WTC11 (cell line): ENCODE results near the gene TAS2R41. TPM values are rescaled to one million over a fixed set of nuclear protein-coding genes. Genes with fewer than 3 reads are reported as not detected.
"Not testable (repeated sequence)": the region's sequence is repeated elsewhere in the genome, so short reads cannot be mapped to it uniquely, and the experiment has no call there.

Experiments used
- ATAC-seq: fragments of 200-7000 bp; cut with Tn5 transposase; 2 replicates; pipeline ENCODE4 v1.10.0; 2021; ENCODE audit warnings: mild to moderate bottlenecking, moderate library complexity
- CTCF ChIA-PET: fragments of 300-600 bp; sonication (Branson Sonifier 250); formaldehyde crosslinking; loops from one replicate; lab custom pipeline; 2021; ENCODE audit warnings: antibody characterized with exemption; lab: Charles Lee
- POLR2A ChIA-PET: fragments of 350-600 bp; sonication (Branson Sonifier 250); formaldehyde crosslinking; loops from one replicate; lab custom pipeline; 2021; ENCODE audit warnings: antibody characterized with exemption; lab: Charles Lee
- DNase-seq: peaks from one replicate; pipeline ENCODE4 v3.0.0; 2021; ENCODE audit warnings: low spot score
- H3K27ac Mint-ChIP-seq: 2 replicates; pipeline ENCODE4 v1.8.0; 2021; ENCODE audit warnings: mixed read lengths
- H3K27me3 Mint-ChIP-seq: 2 replicates; pipeline ENCODE4 v1.8.0; 2021; ENCODE audit warnings: low read depth, mild to moderate bottlenecking, moderate library complexity, mixed read lengths
- H3K36me3 Mint-ChIP-seq: 2 replicates; pipeline ENCODE4 v1.8.0; 2021; ENCODE audit warnings: mixed read lengths
- H3K4me1 Mint-ChIP-seq: 2 replicates; pipeline ENCODE4 v1.8.0; 2022; ENCODE audit warnings: mixed read lengths
- H3K4me3 Mint-ChIP-seq: 2 replicates; pipeline ENCODE4 v1.8.0; 2021; ENCODE audit warnings: mild to moderate bottlenecking, moderate library complexity, mixed read lengths
- H3K9me3 Mint-ChIP-seq: 2 replicates; pipeline ENCODE4 v1.8.0; 2021; ENCODE audit warnings: mixed read lengths
- EMX1 ChIP-seq: fragments of 250-450 bp; sonication (Bioruptor Pico); IDR thresholded peaks from 2 replicates; pipeline ENCODE4 v1.8.0; 2021; ENCODE audit warnings: mild to moderate bottlenecking
- KAT7 ChIP-seq: sonication (generic); formaldehyde crosslinking; IDR thresholded peaks from 2 replicates; pipeline ENCODE4 v1.8.1; 2023; ENCODE audit warnings: missing genetic modification reagents, mild to moderate bottlenecking, borderline replicate concordance
- MXD4 ChIP-seq: fragments of 250-450 bp; sonication (Bioruptor Pico); IDR thresholded peaks from 2 replicates; pipeline ENCODE4 v1.8.0; 2021; ENCODE audit warnings: mild to moderate bottlenecking, moderate library complexity, borderline replicate concordance
- MYBL2 ChIP-seq: sonication (generic); formaldehyde crosslinking; IDR thresholded peaks from 2 replicates; pipeline ENCODE4 v1.8.1; 2023; ENCODE audit warnings: mild to moderate bottlenecking, moderate library complexity, missing genetic modification reagents
- NFYB ChIP-seq: sonication (generic); formaldehyde crosslinking; conservative IDR thresholded peaks from 2 replicates; pipeline ENCODE4 v1.8.0; 2022; ENCODE audit warnings: low read depth, missing genetic modification reagents
- NR1H2 ChIP-seq: sonication (generic); formaldehyde crosslinking; IDR thresholded peaks from 2 replicates; pipeline ENCODE4 v1.9.0; 2021; ENCODE audit warnings: mild to moderate bottlenecking, moderate library complexity, missing genetic modification reagents
- OVOL2 ChIP-seq: fragments of 250-450 bp; sonication (Bioruptor Pico); IDR thresholded peaks from 2 replicates; pipeline ENCODE4 v1.9.0; 2021; ENCODE audit warnings: mild to moderate bottlenecking, borderline replicate concordance
- RELA ChIP-seq: sonication (generic); formaldehyde crosslinking; IDR thresholded peaks from 2 replicates; pipeline ENCODE4 v1.8.1; 2022; ENCODE audit warnings: missing genetic modification reagents, mild to moderate bottlenecking, borderline replicate concordance
- TCF7 ChIP-seq: sonication (generic); formaldehyde crosslinking; IDR thresholded peaks from 2 replicates; pipeline ENCODE4 v1.8.0; 2022; ENCODE audit warnings: mild to moderate bottlenecking, low read depth, missing genetic modification reagents, moderate library complexity
- TP53 ChIP-seq: sonication (generic); formaldehyde crosslinking; IDR thresholded peaks from 2 replicates; pipeline ENCODE4 v1.8.1; 2023; ENCODE audit warnings: mild to moderate bottlenecking, missing genetic modification reagents
- ZNF121 ChIP-seq: sonication (generic); formaldehyde crosslinking; IDR thresholded peaks from 2 replicates; pipeline ENCODE4 v1.8.0; 2023; ENCODE audit warnings: missing genetic modification reagents
- ZNF396 ChIP-seq: fragments of 250-450 bp; sonication (Bioruptor Pico); IDR thresholded peaks from 2 replicates; pipeline ENCODE4 v1.8.0; 2021; ENCODE audit warnings: mild to moderate bottlenecking, moderate library complexity, borderline replicate concordance
- total RNA-seq: library from RNA; stranded (reverse); gene quantifications from 3 replicates; pipeline ENCODE4 v1.2.3, GENCODE V29; 2021
- TF ChIP-seq, protein P1 (sequence below): fragments of 250-450 bp; sonication (Bioruptor Pico); conservative IDR thresholded peaks from 2 replicates; pipeline ENCODE4 v1.9.0; 2021; ENCODE audit warnings: mild to moderate bottlenecking
- TF ChIP-seq, protein P2 (sequence below): sonication (generic); formaldehyde crosslinking; IDR thresholded peaks from 2 replicates; pipeline ENCODE4 v1.8.1; 2022; ENCODE audit warnings: low read depth, mild to moderate bottlenecking, moderate library complexity, missing genetic modification reagents, borderline replicate concordance
- TF ChIP-seq, protein P3 (sequence below): sonication (generic); formaldehyde crosslinking; IDR thresholded peaks from 2 replicates; pipeline ENCODE4 v1.8.1; 2022; ENCODE audit warnings: mild to moderate bottlenecking, missing genetic modification reagents, moderate library complexity, borderline replicate concordance
- TF ChIP-seq, protein P4 (sequence below): sonication (generic); formaldehyde crosslinking; conservative IDR thresholded peaks from 2 replicates; pipeline ENCODE4 v1.8.1; 2022; ENCODE audit warnings: mild to moderate bottlenecking, missing genetic modification reagents
- TF ChIP-seq, protein P5 (sequence below): sonication (generic); formaldehyde crosslinking; IDR thresholded peaks from 2 replicates; pipeline ENCODE4 v1.8.1; 2022; ENCODE audit warnings: missing genetic modification reagents, borderline replicate concordance
- TF ChIP-seq, protein P6 (sequence below): fragments of 200-600 bp; IDR thresholded peaks from 2 replicates; pipeline ENCODE4 v1.8.0; 2022; ENCODE audit warnings: antibody characterized with exemption

TAS2R41 gene
- total RNA-seq, 1 experiment from 2014 or later: 0.31 TPM

DNA sequence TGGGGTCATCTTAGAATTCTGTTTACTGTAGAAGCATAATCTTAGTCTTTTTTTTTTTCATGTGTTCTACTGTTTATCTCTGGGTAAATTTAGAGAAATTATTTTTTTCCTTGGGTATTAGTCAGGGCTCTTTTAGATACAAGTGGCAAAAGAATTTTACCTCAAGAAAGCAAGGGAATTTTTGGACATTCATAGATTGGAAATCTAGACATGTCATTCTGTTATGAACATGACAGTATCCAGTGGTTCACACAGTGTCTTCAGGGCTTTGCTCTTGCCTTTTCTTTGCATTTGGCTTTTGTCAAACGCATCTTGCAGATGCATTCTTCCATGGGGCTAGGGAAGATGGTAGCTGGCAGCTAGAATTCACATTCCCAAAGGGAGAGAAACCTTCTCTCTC lies 13.7 kb upstream of the TAS2R41 start (continued):
- TF ChIP-seq, protein P1, sequence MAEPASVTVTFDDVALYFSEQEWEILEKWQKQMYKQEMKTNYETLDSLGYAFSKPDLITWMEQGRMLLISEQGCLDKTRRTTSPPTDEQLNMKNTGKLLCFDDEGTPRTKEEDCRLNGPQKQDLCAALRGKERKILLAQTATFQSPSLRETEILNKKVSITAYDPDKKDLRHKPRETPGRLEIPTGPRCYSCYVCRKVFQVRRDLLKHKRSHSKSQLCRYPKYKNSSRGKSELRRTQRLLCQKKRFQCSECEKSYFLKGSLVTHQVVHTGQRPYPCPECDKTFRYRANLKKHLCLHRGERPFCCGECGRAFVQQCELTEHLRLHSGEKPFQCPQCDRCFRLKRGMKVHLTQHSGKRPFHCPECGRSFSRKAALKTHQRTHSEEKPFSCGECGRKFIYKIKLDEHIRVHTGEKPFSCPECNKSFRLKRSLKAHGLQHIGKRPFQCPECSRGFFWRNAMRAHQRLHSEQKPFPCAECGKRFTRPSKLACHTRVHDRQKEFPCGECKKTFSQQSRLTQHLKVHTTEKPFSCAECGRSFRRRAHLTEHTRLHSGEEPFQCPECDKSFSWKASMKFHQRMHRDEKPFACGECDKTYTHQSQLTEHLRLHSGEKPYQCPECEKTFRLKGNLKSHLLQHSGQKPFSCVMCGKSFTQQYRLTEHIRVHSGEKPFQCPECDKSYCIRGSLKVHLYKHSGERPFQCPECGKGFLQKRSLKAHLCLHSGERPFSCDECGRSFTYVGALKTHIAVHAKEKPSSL (CRISPR knock-in tag): no peak
- TF ChIP-seq ZNF121 (no peak), MXD4 (CRISPR knock-in tag) (no peak)
- TF ChIP-seq, protein P2, sequence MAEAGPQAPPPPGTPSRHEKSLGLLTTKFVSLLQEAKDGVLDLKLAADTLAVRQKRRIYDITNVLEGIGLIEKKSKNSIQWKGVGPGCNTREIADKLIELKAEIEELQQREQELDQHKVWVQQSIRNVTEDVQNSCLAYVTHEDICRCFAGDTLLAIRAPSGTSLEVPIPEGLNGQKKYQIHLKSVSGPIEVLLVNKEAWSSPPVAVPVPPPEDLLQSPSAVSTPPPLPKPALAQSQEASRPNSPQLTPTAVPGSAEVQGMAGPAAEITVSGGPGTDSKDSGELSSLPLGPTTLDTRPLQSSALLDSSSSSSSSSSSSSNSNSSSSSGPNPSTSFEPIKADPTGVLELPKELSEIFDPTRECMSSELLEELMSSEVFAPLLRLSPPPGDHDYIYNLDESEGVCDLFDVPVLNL: no peak

DNA sequence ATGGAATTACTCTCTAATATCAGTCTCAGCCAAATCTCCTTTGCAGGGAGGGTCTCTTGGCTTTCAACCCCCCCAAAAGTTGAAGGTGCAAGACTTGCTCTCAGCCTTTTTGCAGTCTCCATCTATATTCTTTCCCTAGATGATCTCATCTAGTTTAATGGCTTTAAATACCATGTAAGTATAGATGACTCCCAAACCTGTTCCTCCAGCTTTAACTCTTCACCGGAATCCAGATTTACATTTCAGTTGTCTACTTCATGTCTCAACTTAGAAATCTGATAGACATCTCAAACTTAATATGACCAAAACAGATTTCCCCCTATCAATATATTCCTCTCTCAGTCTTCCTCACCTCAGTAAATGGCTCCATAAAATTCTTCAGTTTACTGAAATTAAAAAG lies 9.9 kb upstream of the TAS2R41 start:
- ATAC-seq (no peak), DNase-seq (no peak)
- Mint-ChIP-seq H3K27ac (no peak overlapping the region), H3K36me3 (peaks cover 6% of the 10 kb centered on the region), H3K27me3 (peaks cover 4% of the 10 kb centered on the region; the same call in 1 of the 2 replicates), H3K4me1 (peaks cover 11% of the 10 kb centered on the region), H3K4me3 (no peak overlapping the region), H3K9me3 (peaks cover 15% of the 10 kb centered on the region)
- TF ChIP-seq, protein P3, sequence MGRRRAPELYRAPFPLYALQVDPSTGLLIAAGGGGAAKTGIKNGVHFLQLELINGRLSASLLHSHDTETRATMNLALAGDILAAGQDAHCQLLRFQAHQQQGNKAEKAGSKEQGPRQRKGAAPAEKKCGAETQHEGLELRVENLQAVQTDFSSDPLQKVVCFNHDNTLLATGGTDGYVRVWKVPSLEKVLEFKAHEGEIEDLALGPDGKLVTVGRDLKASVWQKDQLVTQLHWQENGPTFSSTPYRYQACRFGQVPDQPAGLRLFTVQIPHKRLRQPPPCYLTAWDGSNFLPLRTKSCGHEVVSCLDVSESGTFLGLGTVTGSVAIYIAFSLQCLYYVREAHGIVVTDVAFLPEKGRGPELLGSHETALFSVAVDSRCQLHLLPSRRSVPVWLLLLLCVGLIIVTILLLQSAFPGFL (CRISPR knock-in tag): no peak
- TF ChIP-seq NFYB (CRISPR knock-in tag): no peak
- TF ChIP-seq OVOL2 (CRISPR knock-in tag): no peak
- ChIA-PET CTCF (no interaction called here), POLR2A (no interaction called here)

DNA sequence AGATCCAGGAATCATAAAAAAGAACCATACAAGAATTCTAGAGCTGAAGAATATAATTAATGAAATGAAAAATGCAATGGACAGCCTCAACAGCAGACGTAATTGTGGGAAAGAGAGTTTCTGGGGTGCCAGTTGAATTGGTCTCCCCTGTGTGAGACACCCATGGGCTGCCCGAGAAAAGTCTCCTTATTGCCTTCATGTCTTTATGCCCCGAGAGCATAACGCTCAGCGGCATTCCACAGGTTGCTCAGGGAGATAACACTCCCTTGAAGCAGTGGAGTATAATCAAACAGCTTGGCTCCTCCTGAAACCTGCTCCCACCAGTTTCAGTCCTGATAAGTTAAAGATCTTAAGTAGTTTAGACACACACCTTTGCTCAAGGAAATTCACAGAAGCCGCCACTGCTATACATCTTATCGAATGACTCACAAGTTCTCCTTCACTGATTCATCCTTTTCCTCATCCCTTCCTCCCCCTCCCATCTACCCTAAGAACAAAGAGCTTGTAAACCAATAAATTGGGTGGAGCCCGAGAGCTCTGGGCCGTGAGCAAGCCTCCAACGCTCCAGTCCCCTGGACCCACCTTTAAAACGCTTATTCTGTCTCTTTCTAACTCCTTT lies 5.5 kb upstream of the TAS2R41 start:
- CTCF ChIA-PET, H3K27me3 Mint-ChIP-seq, ATAC-seq, DNase-seq, H3K4me3 Mint-ChIP-seq, H3K27ac Mint-ChIP-seq, H3K36me3 Mint-ChIP-seq, H3K9me3 Mint-ChIP-seq: not testable (repeated sequence)
- POLR2A ChIA-PET: interaction anchor here (0.6 kb wide), 1 partner anchor 8 kb away, joined by 3 read pairs; no protein-coding TSS in a partner anchor
- H3K4me1 Mint-ChIP-seq: peaks cover 11% of the 10 kb centered on the region

DNA sequence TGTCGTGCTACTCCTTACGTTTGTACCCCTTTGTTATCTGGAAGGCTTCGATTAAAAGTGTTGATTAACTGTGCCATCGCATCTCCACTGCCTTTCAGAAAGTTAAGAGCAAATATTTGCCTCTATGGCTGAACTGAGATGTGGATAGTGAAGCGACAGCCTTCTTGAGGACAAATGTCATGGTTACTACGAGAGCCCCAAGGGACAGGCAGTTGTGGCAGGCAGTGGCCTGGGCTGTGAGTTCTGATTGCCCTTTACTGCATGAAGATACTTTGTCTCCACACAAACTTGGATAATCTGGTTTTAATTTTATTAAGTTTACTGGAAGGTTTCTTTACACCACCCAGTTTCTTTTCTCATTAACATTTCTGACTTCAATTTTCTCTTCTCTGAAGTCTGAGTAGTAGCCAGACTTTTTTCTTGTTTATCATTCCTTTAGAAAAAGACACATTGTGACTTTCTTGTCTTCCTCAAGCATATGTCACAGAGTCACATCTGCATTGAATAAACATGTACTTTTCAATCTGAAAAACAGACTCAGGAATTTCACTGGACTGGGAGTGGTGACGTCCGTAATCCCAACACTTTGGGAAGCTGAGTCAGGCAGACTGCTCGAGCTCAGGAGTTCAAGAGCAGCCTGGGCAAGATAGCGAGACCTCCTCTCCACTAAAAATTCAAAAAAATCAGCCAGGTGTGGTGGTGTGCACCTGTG lies 1.5 kb downstream of the TAS2R41 start:
- ATAC-seq: no peak
- H3K4me1 Mint-ChIP-seq: no peaks in the 10 kb centered on the region
- CTCF ChIA-PET: interaction anchor here (0.6 to 0.7 kb wide), 2 partner anchors 71 to 288 kb away, joined by 3 read pairs; no protein-coding TSS in a partner anchor
- TF ChIP-seq TP53 (no peak), KAT7 (CRISPR knock-in tag) (no peak), ZNF396 (CRISPR knock-in tag) (no peak), NR1H2 (CRISPR knock-in tag) (no peak), RELA (no peak), NFYB (CRISPR knock-in tag) (no peak), EMX1 (CRISPR knock-in tag) (no peak), TCF7 (no peak), OVOL2 (CRISPR knock-in tag) (no peak), MYBL2 (CRISPR knock-in tag) (no peak)
- TF ChIP-seq, protein P4, sequence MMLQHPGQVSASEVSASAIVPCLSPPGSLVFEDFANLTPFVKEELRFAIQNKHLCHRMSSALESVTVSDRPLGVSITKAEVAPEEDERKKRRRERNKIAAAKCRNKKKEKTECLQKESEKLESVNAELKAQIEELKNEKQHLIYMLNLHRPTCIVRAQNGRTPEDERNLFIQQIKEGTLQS (CRISPR knock-in tag): no peak
- TF ChIP-seq, protein P5, sequence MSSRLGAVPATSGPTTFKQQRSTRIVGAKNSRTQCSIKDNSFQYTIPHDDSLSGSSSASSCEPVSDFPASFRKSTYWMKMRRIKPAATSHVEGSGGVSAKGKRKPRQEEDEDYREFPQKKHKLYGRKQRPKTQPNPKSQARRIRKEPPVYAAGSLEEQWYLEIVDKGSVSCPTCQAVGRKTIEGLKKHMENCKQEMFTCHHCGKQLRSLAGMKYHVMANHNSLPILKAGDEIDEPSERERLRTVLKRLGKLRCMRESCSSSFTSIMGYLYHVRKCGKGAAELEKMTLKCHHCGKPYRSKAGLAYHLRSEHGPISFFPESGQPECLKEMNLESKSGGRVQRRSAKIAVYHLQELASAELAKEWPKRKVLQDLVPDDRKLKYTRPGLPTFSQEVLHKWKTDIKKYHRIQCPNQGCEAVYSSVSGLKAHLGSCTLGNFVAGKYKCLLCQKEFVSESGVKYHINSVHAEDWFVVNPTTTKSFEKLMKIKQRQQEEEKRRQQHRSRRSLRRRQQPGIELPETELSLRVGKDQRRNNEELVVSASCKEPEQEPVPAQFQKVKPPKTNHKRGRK (CRISPR knock-in tag): no peak
- TF ChIP-seq, protein P6, sequence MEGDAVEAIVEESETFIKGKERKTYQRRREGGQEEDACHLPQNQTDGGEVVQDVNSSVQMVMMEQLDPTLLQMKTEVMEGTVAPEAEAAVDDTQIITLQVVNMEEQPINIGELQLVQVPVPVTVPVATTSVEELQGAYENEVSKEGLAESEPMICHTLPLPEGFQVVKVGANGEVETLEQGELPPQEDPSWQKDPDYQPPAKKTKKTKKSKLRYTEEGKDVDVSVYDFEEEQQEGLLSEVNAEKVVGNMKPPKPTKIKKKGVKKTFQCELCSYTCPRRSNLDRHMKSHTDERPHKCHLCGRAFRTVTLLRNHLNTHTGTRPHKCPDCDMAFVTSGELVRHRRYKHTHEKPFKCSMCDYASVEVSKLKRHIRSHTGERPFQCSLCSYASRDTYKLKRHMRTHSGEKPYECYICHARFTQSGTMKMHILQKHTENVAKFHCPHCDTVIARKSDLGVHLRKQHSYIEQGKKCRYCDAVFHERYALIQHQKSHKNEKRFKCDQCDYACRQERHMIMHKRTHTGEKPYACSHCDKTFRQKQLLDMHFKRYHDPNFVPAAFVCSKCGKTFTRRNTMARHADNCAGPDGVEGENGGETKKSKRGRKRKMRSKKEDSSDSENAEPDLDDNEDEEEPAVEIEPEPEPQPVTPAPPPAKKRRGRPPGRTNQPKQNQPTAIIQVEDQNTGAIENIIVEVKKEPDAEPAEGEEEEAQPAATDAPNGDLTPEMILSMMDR: no peak

More for the DNA sequence above, 1.5 kb downstream of the TAS2R41 start:
- Mint-ChIP-seq H3K27ac (no peak overlapping the region), H3K4me3 (no peak overlapping the region), H3K27me3 (no peaks in the 10 kb centered on the region), H3K36me3 (no peaks in the 10 kb centered on the region), H3K9me3 (no peaks in the 10 kb centered on the region)
- POLR2A ChIA-PET: no interaction called here
- DNase-seq: no peak
